Panc1 (cell line): Measurements from ENCODE around the gene CAMP.

Source experiments
- CTCF ChIP-seq: fragments of 450-650 bp; IDR thresholded peaks from 2 replicates; pipeline ENCODE4 v1.5.1; 2017; ENCODE audit warnings: mild to moderate bottlenecking
- POLR2AphosphoS5 ChIP-seq: IDR thresholded peaks from 2 replicates; pipeline ENCODE4 v1.6.1; 2012; ENCODE audit warnings: mild to moderate bottlenecking, low read depth, low read length, moderate library complexity
- TCF7L2 ChIP-seq: IDR thresholded peaks from 2 replicates; pipeline ENCODE4 v1.6.1; 2011; ENCODE audit warnings: mild to moderate bottlenecking, low read depth, low read length, inconsistent platforms

- TF ChIP-seq TCF7L2 (no peak), CTCF (peak; percentile 81), POLR2AphosphoS5 (no peak)
Observed at GRCh38 chr3:48273594-48274211, 50.4 kb downstream of the CAMP start.
